ENCODE measurements around the gene PCGF3.

DNA sequence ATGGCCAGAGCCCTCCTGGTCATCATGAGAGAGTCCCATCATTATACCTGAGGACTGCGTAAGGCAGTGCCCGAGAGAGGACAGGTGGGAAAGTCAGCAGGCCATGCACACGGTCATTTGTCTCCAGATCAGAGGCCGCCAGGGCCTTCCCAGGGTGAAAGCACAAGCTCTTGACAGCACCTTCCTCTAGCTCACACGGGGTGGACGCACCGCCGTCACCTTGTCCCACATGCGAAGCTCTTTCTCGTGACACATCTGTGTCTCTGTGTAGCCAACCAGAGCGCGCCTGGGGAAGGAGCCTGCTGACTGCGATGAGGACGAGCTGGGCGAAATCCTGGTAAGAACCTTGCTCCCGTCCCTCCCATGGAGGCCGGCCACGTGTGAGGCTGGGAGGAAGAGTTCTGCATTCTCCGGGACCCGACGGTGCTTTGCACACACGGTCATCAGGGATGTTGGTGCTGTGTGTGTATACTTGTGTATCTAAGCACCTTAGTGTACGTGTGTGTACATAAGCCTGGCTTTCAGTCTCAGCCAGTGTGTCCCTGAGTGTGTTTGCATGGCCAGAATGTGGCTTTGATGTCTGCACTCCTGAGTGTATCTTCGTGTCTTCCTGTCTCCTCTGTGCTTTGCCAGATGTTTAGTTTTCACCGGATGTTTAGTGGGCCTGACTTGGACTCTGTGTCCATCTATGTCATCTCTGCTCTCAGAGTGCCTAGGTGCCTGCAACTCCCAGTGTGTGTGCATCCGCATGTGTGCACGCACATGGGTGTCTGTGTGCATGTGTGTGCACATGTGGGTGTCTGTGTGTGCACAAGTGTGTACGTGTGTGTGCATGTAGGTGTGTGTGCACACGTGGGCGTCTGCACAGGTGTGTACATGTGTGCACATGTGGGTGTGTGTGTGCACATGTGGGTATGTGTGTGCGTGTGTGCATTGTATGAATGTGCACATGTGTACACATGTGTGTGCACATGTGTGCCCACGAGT, 46.7 kb upstream of the PCGF3 start:
- no peak for TF ChIP-seq POLR2A (IDR thresholded peaks at IDR 0.05)
- TF ChIP-seq, protein P1, sequence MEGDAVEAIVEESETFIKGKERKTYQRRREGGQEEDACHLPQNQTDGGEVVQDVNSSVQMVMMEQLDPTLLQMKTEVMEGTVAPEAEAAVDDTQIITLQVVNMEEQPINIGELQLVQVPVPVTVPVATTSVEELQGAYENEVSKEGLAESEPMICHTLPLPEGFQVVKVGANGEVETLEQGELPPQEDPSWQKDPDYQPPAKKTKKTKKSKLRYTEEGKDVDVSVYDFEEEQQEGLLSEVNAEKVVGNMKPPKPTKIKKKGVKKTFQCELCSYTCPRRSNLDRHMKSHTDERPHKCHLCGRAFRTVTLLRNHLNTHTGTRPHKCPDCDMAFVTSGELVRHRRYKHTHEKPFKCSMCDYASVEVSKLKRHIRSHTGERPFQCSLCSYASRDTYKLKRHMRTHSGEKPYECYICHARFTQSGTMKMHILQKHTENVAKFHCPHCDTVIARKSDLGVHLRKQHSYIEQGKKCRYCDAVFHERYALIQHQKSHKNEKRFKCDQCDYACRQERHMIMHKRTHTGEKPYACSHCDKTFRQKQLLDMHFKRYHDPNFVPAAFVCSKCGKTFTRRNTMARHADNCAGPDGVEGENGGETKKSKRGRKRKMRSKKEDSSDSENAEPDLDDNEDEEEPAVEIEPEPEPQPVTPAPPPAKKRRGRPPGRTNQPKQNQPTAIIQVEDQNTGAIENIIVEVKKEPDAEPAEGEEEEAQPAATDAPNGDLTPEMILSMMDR (IDR thresholded peaks at IDR 0.05 in 4 of 5, conservative IDR thresholded peaks at IDR 0.05 in 1 of 5), result no peak

Measured in gastrocnemius medialis (tissue), 4 donors.